CD4-positive, alpha-beta memory T cell (primary cell): ENCODE results near the gene RBM25. TPM values are rescaled to one million over a fixed set of nuclear protein-coding genes. Genes with fewer than 3 reads are reported as not detected.
"Not testable (repeated sequence)": the region's sequence is repeated elsewhere in the genome, so short reads cannot be mapped to it uniquely, and the experiment has no call there.

Experiments used
- CTCF ChIA-PET: fragments of 350-600 bp; sonication (Branson Sonifier 250); formaldehyde crosslinking; loops from one replicate; lab custom pipeline; 2021; ENCODE audit warnings: inconsistent platforms; ENCODE audit not compliant: partially characterized antibody; lab: Charles Lee
- POLR2A ChIA-PET: fragments of 350-600 bp; sonication (Branson Sonifier 250); formaldehyde crosslinking; loops from one replicate; lab custom pipeline; 2021; ENCODE audit not compliant: partially characterized antibody; lab: Charles Lee
- DNase-seq, 5 donors: peaks; one replicate each; pipeline versions ENCODE4 v3.0.0 to v3.0.0-alpha.2; 2020 to 2022; ENCODE audit warnings: mixed read lengths in 1 of 5
- H3K27ac ChIP-seq: one replicate; pipeline ENCODE4 v1.7.0; 2013; ENCODE audit warnings: low read depth, low read length
- H3K27me3 ChIP-seq: 2 replicates; pipeline ENCODE4 v1.7.0; 2013; ENCODE audit warnings: mild to moderate bottlenecking, low read length, moderate library complexity; ENCODE audit not compliant: insufficient read depth
- H3K36me3 ChIP-seq: 2 replicates; pipeline ENCODE4 v1.7.0; 2013; ENCODE audit warnings: mild to moderate bottlenecking, low read length, moderate library complexity; ENCODE audit not compliant: insufficient read depth
- H3K4me1 ChIP-seq: 2 replicates; pipeline ENCODE4 v1.7.0; 2013; ENCODE audit warnings: mild to moderate bottlenecking, low read length, moderate library complexity; ENCODE audit not compliant: insufficient read depth
- H3K4me3 ChIP-seq, 2 donors: one replicate each; pipeline ENCODE4 v1.7.0; 2013; ENCODE audit warnings: low read length in 2 of 2, mild to moderate bottlenecking in 1 of 2
- H3K9me3 ChIP-seq, 2 donors: one replicate each; pipeline ENCODE4 v1.7.0; 2013; ENCODE audit warnings: low read length in 2 of 2, control low read depth in 1 of 2; ENCODE audit not compliant: control insufficient read depth in 1 of 2
- H3K27ac Mint-ChIP-seq, 7 donors: one replicate each; pipeline ENCODE4 v1.8.0; 2020 to 2021; ENCODE audit warnings: mixed read lengths in 7 of 7, mild to moderate bottlenecking in 6 of 7, inconsistent platforms in 3 of 7, moderate library complexity in 3 of 7
- H3K27me3 Mint-ChIP-seq, 2 donors: one replicate each; pipeline ENCODE4 v1.8.0; 2020 to 2021; ENCODE audit warnings: mixed read lengths in 2 of 2
- H3K36me3 Mint-ChIP-seq, 2 donors: one replicate each; pipeline ENCODE4 v1.8.0; 2020 to 2021; ENCODE audit warnings: mixed read lengths in 2 of 2, inconsistent platforms in 1 of 2, mild to moderate bottlenecking in 1 of 2
- H3K4me1 Mint-ChIP-seq, 4 donors: one replicate each; pipeline ENCODE4 v1.8.0; 2020 to 2021; ENCODE audit warnings: mixed read lengths in 4 of 4, mild to moderate bottlenecking in 1 of 4
- H3K4me3 Mint-ChIP-seq, 8 donors: one replicate each; pipeline ENCODE4 v1.8.0; 2020 to 2021; ENCODE audit warnings: mixed read lengths in 8 of 8, mild to moderate bottlenecking in 7 of 8, moderate library complexity in 6 of 8, inconsistent platforms in 3 of 8
- H3K9me3 Mint-ChIP-seq, 8 donors: one replicate each; pipeline ENCODE4 v1.8.0; 2020 to 2021; ENCODE audit warnings: mixed read lengths in 8 of 8, mild to moderate bottlenecking in 5 of 8, inconsistent platforms in 3 of 8, moderate library complexity in 1 of 8
- intact Hi-C: fragments of 100-400 bp; cut with micrococcal nuclease; formaldehyde crosslinking; loops from one replicate; pipeline ENCODE4 v1.15.1; 2023
- polyA plus RNA-seq, 2 donors: library from polyadenylated mRNA; unstranded; fragments of 300-500 nt; fragmentation: Illumina TruSeq; gene quantifications; one replicate each; pipeline ENCODE4 v1.2.3, GENCODE V29; 2021
- total RNA-seq, 2 experiments: library from RNA; stranded (reverse); gene quantifications; one replicate each; pipeline ENCODE4 v1.2.3, GENCODE V29; 2021

The RBM25 gene
- total RNA-seq (100 to 1,000 TPM; 143 to 149 TPM), polyA plus RNA-seq (10 to 100 TPM; 28.1 to 63.5 TPM)

GRCh38 chr14:73058224-73058921 lies at the start of gene RBM25:
Gene RBM25, plus strand, starts transcription at chr14:73058534. Its CDS starts 13,108 bp downstream, at chr14:73071642.
- peak within 1 kb of the TSS; percentile 71 to 77 for H3K4me3 ChIP-seq
- Mint-ChIP-seq H3K4me3 (peak within 1 kb of the TSS in 1 of 8 donors; percentile 28), H3K36me3 (peaks cover 2 to 27% of the 10 kb centered on the region in 2 donors), H3K27me3 (no peaks in the 10 kb centered on the region), H3K27ac (no peak within 1 kb of the TSS), H3K4me1 (peaks cover 22 to 47% (median 28%) of the 10 kb centered on the region in 4 donors), H3K9me3 (no peaks in the 10 kb centered on the region)
- no peaks in the 10 kb centered on the region for H3K9me3 ChIP-seq
- peaks cover 48% of the 10 kb centered on the region for H3K4me1 ChIP-seq
- H3K27ac ChIP-seq = peak within 1 kb of the TSS; percentile 90
- POLR2A ChIA-PET = interaction anchor here (0.7 to 3.8 kb wide), 26 partner anchors 8 to 1705 kb away, joined by 3 to 88 read pairs (median 4); partner anchors contain the start of genes ACOT4, ACOT6, COQ6 and FAM161B
- H3K36me3 ChIP-seq = peaks cover 4% of the 10 kb centered on the region
- no peaks in the 10 kb centered on the region for H3K27me3 ChIP-seq
- intact Hi-C loops = loop anchor here (1.0 to 10.0 kb wide), 5 partner anchors 31 to 1244 kb away; partner anchors contain the start of genes ABCD4, DCAF4, NUMB and PSEN1
- CTCF ChIA-PET = interaction anchor here (1.4 to 2.3 kb wide), 3 partner anchors 31 to 78 kb away, joined by 4 to 10 read pairs (median 5); partner anchors contain the start of genes PSEN1 and ZFYVE1
- peak; percentile 94 to 98 (median 96) for DNase-seq

- H3K4me3 ChIP-seq, CTCF ChIA-PET, H3K27me3 ChIP-seq, H3K4me1 ChIP-seq, POLR2A ChIA-PET, H3K9me3 ChIP-seq, H3K27ac ChIP-seq, H3K4me3 Mint-ChIP-seq, H3K27me3 Mint-ChIP-seq, intact Hi-C loops, H3K27ac Mint-ChIP-seq, H3K9me3 Mint-ChIP-seq, DNase-seq: not testable (repeated sequence)
- Mint-ChIP-seq H3K4me1 (peaks cover 14 to 38% (median 16%) of the 10 kb centered on the region in 4 donors), H3K36me3 (peaks cover 38 to 41% of the 10 kb centered on the region in 2 donors)
- H3K36me3 ChIP-seq = peaks cover 13% of the 10 kb centered on the region
Measured at GRCh38 chr14:73011189-73011588, 47.1 kb upstream of the RBM25 start.

GRCh38 chr14:73014105-73014504 lies 44.2 kb upstream of the RBM25 start:
- no peak overlapping the region for H3K4me3 ChIP-seq
- no peaks in the 10 kb centered on the region for H3K36me3 ChIP-seq
- CTCF ChIA-PET = no interaction called here
- H3K9me3 ChIP-seq = no peaks in the 10 kb centered on the region
- peaks cover 24 to 53% (median 28%) of the 10 kb centered on the region in 4 donors for H3K4me1 Mint-ChIP-seq
- intact Hi-C loops = no loop called here
- peak overlapping the region in 1 of 7 donors; percentile 70 for H3K27ac Mint-ChIP-seq
- no peaks in the 10 kb centered on the region for H3K27me3 Mint-ChIP-seq
- peaks cover 45% of the 10 kb centered on the region in 2 donors for H3K36me3 Mint-ChIP-seq
- DNase-seq = no peak
- H3K27me3 ChIP-seq = no peaks in the 10 kb centered on the region
- POLR2A ChIA-PET = no interaction called here
- H3K9me3 Mint-ChIP-seq = peaks cover 0 to 4% (median 0%) of the 10 kb centered on the region in 8 donors
- peak overlapping the region in 1 of 8 donors; percentile 6 for H3K4me3 Mint-ChIP-seq
- no peak overlapping the region for H3K27ac ChIP-seq
- peaks cover 6% of the 10 kb centered on the region for H3K4me1 ChIP-seq

GRCh38 chr14:73015552-73015951 lies 42.8 kb upstream of the RBM25 start:
- Mint-ChIP-seq H3K4me1 (peaks cover 24 to 53% (median 30%) of the 10 kb centered on the region in 4 donors), H3K36me3 (peaks cover 43 to 52% of the 10 kb centered on the region in 2 donors)
- intact Hi-C loops, H3K27ac ChIP-seq, H3K27me3 ChIP-seq, H3K9me3 ChIP-seq, H3K27me3 Mint-ChIP-seq, H3K4me1 ChIP-seq, CTCF ChIA-PET, H3K27ac Mint-ChIP-seq, H3K4me3 Mint-ChIP-seq, H3K9me3 Mint-ChIP-seq, POLR2A ChIA-PET, H3K4me3 ChIP-seq, H3K36me3 ChIP-seq, DNase-seq: not testable (repeated sequence)

- H3K27ac ChIP-seq, POLR2A ChIA-PET, H3K9me3 ChIP-seq, H3K9me3 Mint-ChIP-seq, H3K36me3 ChIP-seq, H3K27me3 Mint-ChIP-seq, CTCF ChIA-PET, H3K4me3 ChIP-seq, H3K4me1 ChIP-seq, intact Hi-C loops, H3K27me3 ChIP-seq, DNase-seq: not testable (repeated sequence)
- Mint-ChIP-seq H3K36me3 (peaks cover 43 to 52% of the 10 kb centered on the region in 2 donors), H3K4me1 (peaks cover 24 to 53% (median 30%) of the 10 kb centered on the region in 4 donors), H3K27ac (peak overlapping the region in 2 of 7 donors; percentile 29 to 45), H3K4me3 (peak overlapping the region in 1 of 8 donors; percentile 11)
Measured at GRCh38 chr14:73016011-73016410, 42.3 kb upstream of the RBM25 start.

GRCh38 chr14:73022051-73022450 lies 36.3 kb upstream of the RBM25 start:
- CTCF ChIA-PET = no interaction called here
- no peak overlapping the region for H3K27ac ChIP-seq

GRCh38 chr14:73025544-73025943 lies 32.8 kb upstream of the RBM25 start:
- ChIA-PET CTCF (no interaction called here), POLR2A (interaction anchor here (6.4 kb wide), 1 partner anchor 34 kb away, joined by 88 read pairs; the partner anchor contains the start of gene RBM25)
- DNase-seq = no peak
- Mint-ChIP-seq H3K27ac (peak overlapping the region in 1 of 7 donors; percentile 41), H3K36me3 (peaks cover 24 to 42% of the 10 kb centered on the region in 2 donors), H3K4me1 (peaks cover 36 to 55% (median 45%) of the 10 kb centered on the region in 4 donors), H3K9me3 (no peaks in the 10 kb centered on the region), H3K4me3 (peak overlapping the region; percentile 15 to 98 (median 94)), H3K27me3 (no peaks in the 10 kb centered on the region)
- Histone ChIP-seq H3K4me3 (no peak overlapping the region), H3K36me3 (peaks cover 11% of the 10 kb centered on the region), H3K27ac (no peak overlapping the region), H3K4me1 (peaks cover 30% of the 10 kb centered on the region), H3K9me3 (no peaks in the 10 kb centered on the region), H3K27me3 (no peaks in the 10 kb centered on the region)
- intact Hi-C loops = loop anchor here (10.0 kb wide), 1 partner anchor 101 kb away; the partner anchor contains the start of gene DCAF4

More at GRCh38 chr14:73022051-73022450, 36.3 kb upstream of the RBM25 start:
- POLR2A ChIA-PET = no interaction called here
- H3K27me3 ChIP-seq = no peaks in the 10 kb centered on the region
- no peak overlapping the region for H3K4me3 ChIP-seq
- peaks cover 36 to 63% (median 51%) of the 10 kb centered on the region in 4 donors for H3K4me1 Mint-ChIP-seq
- H3K36me3 Mint-ChIP-seq = peaks cover 35 to 62% of the 10 kb centered on the region in 2 donors
- H3K4me3 Mint-ChIP-seq = peak overlapping the region in 1 of 8 donors; percentile 47
- peaks cover 11% of the 10 kb centered on the region for H3K36me3 ChIP-seq
- H3K4me1 ChIP-seq = peaks cover 32% of the 10 kb centered on the region
- H3K9me3 Mint-ChIP-seq = no peaks in the 10 kb centered on the region
- no peaks in the 10 kb centered on the region for H3K27me3 Mint-ChIP-seq
- H3K9me3 ChIP-seq = no peaks in the 10 kb centered on the region
- H3K27ac Mint-ChIP-seq = peak overlapping the region in 1 of 7 donors; percentile 34
- no peak for DNase-seq
- intact Hi-C loops = loop anchor here (10.0 kb wide), 1 partner anchor 97 kb away; the partner anchor contains the start of gene DCAF4
